Activated T-cell treated with anti-CD3 and anti-CD28 coated beads, Interleukin-2, amount 50 U/mL, for 1 hour (primary cell): ENCODE data around the gene COMTD1.
"Not testable (repeated sequence)": the region's sequence is repeated elsewhere in the genome, so short reads cannot be mapped to it uniquely, and the experiment has no call there.

Source experiments
- DNase-seq: peaks from one replicate; pipeline ENCODE4 v3.0.0-alpha.2; 2020

The COMTD1 gene

GRCh38 chr10:75212343-75212742, 23.4 kb downstream of the COMTD1 start:
- DNase-seq = no peak

DNA sequence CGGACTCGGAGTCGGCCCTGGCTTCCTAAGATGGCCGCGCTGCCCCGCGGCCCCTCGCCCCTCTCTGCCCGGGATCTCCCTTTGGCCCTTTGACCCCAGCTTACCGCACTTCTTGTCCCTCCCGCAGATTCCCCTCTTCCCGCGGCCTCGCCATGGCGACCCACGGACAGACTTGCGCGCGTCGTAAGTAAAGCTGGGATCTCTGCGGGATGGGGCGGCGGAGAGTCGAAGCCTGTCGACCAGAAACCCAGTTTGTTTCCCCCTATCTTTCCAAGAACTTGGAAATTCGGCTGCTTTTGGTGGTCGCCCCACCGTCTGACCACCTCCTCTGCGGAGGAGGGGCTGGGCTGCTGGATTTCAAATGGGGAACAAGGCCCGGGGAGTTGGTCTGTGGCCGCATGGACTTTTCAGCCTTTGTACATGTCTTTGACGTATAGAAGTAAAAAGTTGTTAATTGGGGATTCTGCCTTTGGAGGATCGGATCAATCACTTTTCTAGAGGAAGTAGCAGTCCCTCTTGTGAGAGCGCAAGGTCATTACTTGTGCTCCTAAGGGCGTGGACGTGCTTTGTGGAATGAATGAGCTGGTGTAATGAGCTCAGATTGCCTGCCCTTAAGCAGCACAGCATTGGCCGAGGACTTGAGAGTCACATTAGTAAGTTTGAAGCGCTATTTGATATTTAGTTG, 24.6 kb downstream of the COMTD1 start:
- no peak for DNase-seq

- peak; percentile 99 for DNase-seq
These were observed 25.3 kb downstream of the COMTD1 start, which contains the start of gene VDAC2 for GRCh38 chr10:75210282-75211006. Gene VDAC2 (plus strand): TSS chr10:75210796. CDS start chr10:75211159, 363 bp downstream.

GRCh38 chr10:75209921-75210281, 25.9 kb downstream of the COMTD1 start:
- DNase-seq = no peak

DNA sequence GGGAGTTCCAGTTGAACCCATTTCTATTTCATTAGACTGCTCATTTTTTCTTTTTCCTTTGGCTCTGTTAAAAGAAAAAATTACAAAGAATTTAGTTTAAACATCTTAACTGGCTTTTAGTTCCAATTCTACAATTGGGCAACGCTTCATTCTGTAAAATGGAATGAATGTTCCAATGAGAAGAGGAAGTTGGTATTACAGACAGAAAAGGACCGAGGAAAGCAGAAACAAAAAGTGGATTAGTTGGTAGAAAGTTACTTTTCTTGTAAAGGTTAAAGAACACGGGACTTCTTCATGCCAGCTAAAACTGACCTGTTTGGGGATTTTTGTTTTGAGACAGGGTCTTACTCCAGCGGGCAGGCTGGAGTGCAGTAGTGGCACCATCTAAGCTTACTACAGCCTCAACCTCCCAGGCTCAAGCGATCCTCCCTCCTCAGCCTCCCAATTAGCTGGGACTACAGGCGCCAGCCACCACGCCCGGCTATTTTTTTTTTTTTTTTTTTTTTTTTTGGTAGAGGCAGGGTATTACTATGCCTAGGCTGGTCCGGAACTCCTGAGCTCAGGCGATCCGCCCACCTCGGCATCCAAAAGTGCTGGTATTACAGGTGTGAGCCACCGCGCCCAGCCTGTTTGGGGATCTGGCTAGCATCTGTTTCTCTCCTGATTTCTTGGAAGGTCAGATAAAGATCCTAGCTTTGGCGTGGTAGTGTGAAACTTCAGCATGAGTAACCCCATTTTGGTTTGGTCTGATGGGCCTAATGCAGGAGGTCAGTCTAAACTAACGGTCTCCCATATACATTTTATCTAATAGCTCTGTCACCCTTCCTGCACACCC, 26.5 kb downstream of the COMTD1 start:
- no peak for DNase-seq

- no peak for DNase-seq
These were observed 27.6 kb downstream of the COMTD1 start for GRCh38 chr10:75208181-75208580.

DNA sequence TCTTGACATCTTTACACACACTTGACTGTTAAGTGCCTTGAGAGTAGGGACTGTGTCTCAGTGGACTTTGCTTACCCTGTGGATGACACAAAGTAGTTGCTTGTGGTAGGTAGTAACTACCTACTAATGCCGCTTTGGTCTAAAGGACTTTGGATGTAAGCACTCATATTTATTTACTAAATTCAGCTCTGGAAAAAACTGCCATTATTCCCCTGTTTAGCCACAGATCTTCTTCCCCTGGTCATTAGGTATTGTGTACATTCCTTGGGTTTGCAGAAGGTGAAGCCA, 28.0 kb downstream of the COMTD1 start:
- DNase-seq = no peak

DNA sequence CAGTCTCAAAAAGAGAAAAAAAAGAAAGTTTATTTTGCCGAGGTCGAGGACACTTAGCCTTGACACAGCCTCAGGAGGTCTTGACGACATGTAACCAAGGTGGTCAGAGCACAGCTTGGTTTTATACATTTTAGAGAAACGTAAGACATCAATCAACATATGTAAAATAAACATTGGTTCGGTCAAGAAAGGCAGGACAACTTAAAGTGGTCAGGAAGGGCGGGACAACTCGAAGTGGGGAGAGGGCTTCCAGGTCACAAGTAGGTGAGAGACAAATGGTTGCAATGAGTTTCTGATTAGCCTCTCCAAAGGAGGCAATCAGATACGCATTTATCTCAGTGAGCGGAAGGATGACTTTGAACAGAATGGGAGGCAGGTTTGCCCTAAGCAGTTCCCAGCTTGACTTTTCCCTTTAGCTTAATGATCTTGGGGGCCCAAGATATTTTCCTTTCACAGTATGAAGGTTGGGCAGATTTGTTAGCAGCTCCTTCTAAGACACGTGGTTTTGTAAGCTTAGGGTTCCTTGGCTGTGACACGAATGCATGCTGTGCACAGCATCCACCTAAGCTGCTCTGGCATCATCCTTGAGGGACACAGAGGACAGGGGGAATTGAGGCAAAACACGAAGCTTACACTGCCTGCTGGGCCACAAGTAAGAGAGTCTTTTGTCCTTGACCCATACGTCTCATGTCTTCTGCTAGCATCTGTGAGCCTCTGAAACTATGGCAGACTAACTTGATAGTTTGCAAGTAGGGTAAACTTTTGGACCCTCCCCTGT, 28.5 kb downstream of the COMTD1 start:
- DNase-seq = no peak

DNA sequence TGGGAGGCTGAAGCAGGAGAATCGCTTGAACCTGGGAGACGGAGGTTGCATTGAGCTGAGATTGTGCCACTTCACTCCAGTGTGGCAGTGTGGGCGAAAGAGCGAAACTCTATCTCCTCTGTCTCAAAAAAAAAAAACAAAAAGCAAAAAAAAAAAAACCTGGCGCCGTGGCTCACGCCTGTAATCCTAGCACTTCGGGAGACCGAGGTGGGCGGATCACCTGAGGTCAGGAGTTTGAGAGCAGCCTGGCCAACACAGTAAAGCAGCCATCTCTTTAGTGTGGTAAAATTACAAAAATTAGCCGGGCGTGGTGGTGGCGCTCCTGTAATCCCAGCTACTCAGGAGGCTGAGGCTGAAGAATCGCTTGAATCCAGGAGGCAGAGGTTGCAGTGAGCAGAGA, 29.1 kb downstream of the COMTD1 start:
- not testable (repeated sequence) for DNase-seq

DNA sequence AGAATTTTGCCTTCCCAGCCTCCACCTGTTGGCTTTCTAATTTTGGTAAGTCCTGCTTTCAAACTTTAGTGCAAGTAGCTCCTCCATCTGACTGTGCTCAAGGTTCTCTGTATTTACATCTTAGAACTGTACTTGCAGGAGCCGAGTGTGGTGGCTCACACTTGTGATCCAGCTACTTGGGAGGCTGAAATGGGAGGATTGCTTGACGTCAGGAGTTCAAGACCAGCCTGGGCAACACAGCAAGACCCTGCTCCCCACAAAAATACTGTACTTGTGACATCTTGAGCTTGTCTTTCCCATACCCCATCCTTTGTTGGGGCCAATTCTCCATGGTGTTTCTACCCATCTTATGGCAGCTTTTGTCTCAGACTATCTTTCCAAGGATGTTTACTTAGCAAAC, 29.8 kb downstream of the COMTD1 start:
- no peak for DNase-seq

DNA sequence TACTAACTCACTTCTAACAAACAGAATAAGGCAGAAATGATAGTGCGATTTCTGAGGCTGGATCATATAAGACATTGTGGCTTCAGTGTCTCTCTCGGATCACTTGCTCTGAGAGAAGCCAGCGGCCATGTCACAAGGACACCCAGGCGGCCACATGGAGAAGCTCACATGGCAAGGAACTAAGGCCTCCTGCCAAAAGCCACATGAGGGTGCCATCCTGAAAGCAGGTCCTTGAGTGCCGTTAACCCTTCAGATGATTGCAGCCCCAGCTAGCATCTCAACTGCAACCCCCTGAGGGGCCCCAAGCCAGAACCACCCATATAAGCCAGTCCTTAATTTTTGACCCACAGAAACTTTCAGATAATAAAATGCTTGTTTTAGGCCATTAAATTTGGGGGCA, 32.0 kb downstream of the COMTD1 start:
- DNase-seq = no peak

DNA sequence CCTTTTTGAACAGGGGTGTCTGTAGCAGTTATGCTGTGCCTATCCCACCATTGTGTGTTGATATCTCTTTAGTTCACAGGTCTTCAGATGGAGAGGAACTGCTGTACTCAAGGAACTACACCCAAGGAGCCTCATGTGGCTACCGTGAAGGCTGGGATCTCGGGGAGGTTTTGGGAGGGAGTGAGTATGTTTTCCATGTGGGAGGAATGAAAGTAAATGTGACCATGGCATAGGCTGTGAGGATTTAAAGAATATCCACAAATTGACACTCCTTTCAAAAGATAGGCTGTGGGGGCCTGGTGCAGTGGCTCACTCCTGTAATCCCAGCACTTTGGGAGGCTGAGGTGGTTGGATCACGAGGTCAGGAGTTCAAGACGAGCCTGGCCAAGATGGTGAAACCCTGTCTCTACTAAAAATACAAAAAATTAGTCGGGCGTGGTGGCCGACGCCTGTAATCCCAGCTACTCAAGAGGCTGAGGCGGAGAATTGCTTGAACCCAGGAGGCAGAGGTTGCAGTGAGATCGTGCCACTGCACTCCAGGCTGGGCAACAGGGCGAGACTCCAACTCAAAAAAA, 32.6 kb downstream of the COMTD1 start:
- not testable (repeated sequence) for DNase-seq

DNA sequence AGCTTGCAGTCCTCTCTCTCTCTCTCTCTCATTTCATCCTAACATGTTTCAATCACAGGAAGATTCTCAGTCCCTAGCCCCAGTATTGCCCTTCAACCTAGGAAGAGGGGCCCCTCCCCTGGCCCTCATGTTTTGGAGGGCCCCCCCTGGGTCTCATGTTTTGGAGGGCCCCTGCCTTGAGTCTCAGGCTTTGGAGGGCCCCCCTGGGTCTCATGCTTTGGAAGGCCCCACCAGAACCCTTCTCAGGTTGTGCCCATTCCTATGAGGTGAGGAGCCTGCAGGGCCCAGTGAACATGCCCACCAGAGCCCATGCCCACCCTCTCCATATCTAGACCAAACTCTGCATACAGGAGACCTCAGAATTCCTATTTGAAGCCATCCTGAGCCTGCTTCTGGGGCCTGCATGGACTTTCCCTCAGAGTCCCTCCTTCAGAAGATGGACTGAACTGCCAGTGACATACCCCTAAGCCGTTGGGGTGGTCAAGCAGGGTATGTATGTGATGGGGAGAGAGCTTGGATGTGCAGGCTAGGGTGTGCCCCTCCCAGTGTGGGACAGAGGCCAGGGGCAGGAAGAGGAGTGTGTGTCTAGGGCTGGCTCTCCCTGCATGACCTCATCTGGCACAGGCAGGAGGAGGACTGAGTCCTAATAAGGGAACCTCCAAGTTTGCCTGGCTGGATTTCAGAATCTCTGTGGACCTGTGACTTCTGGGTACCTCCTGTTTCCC, 33.3 kb downstream of the COMTD1 start:
- no peak for DNase-seq

GRCh38 chr10:75201793-75202307, 33.9 kb downstream of the COMTD1 start:
- no peak for DNase-seq

DNA sequence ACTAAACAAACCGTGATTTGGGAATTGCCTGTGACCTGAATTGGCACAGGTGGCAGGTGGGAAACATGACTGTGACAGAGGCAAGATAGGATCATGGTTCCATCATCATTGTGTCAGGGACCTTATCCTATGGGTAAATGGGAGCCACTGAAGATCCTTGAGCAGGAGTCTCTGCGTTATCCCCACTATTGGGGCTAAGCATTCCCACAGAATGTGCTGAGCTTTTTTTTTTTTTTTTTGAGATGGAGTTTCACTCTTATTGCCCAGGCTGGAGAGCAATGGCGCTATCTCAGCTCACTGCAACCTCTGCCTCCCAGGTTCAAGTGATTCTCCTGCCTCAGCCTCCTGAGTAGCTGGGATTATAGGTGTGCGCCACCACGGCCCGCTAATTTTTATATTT, 35.8 kb downstream of the COMTD1 start:
- DNase-seq = not testable (repeated sequence)

- DNase-seq = no peak
These were observed 37.9 kb downstream of the COMTD1 start for GRCh38 chr10:75197906-75198305.

DNA sequence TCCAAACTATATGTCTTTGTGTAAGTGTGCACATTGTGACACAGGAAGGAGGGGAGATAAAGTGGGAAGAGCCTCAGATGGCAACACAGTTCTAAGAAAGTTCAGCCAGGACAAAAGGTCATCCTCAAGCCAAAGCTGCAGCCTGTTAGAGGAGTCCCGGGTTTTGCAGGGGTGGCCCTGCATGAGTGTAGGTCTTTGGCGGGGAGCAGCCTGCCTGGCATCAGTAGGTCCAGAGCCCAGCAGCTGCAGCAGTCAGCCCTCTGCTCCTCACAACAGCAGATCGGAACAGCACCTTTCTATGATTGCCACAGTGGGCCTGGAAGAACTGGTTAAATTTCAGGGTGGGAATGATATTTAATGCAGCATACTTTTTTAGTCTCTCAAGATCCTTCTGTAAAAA, 38.7 kb downstream of the COMTD1 start:
- DNase-seq = no peak

- no peak for DNase-seq
These were observed 40.6 kb downstream of the COMTD1 start for GRCh38 chr10:75195035-75195763.

GRCh38 chr10:75194625-75195024, 41.1 kb downstream of the COMTD1 start:
- DNase-seq = not testable (repeated sequence)

DNA sequence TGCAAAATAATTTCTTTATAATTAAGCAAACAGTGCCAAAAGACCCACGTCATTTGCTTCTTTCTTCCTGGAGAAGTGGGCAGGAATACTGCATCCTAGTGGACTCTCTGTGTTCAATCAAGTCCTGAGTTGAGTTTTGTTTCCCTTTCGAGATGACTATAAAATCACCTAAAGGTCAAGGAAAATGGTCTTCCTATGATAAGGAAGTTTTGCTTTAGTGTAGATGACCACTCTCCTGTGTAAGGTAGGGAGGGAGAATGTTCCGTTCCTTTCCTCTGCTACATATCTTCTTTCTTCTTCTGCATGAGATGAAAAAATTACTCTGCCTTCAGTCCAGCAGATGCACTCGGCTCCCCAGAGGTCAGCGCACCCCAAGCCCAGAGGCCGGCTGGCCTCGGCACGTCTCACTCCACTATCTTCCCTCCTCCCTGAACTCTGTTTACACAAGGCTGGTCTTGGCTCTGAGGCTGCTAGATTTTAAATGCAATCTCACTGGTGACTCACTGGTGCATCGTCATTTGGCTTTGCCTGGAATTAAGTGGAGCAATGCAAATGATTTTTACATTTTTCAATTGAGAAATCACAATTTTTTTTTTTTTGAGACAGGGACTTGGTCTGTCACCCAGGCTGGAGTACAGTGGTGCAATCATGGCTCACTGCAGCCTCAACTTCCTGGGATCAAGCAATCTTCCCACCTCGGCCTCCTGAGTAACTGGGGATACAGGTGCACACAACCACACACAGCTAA, 43.8 kb downstream of the COMTD1 start:
- DNase-seq = no peak
